Stimulated activated naive CD4-positive, alpha-beta T cell (primary cell): Measurements from ENCODE around the gene EVPL.
A peak's percentile ranks its signal among the peaks of the same experiment; 100 is the strongest.
"Not testable (repeated sequence)": the region's sequence is repeated elsewhere in the genome, so short reads cannot be mapped to it uniquely, and the experiment has no call there.

ENCODE experiments used
- DNase-seq, 6 experiments: peaks; one replicate each; lab custom pipeline; 2025; lab: John Stamatoyannopoulos, UW

The EVPL gene

GRCh38 chr17:76027159-76027839 is at the start of gene EVPL:
Gene EVPL, minus strand, starts transcription at chr17:76027306. Its CDS starts 108 bp downstream, at chr17:76027198.
- no peak for DNase-seq

- DNase-seq, result peak in 2 of 6 experiments; percentile 27 to 45
These were observed 49.1 kb upstream of the EVPL start for GRCh38 chr17:76076146-76076764.

- peak in 2 of 6 experiments; percentile 33 to 48 for DNase-seq
These were observed 48.4 kb upstream of the EVPL start for GRCh38 chr17:76075364-76076145.

GRCh38 chr17:76074390-76075363 is 47.6 kb upstream of the EVPL start, which contains the start of gene GALR2:
Gene GALR2, plus strand, starts transcription at chr17:76074781. Its CDS starts 103 bp downstream, at chr17:76074884.
- DNase-seq, result peak in 1 of 6 experiments; percentile 53

GRCh38 chr17:76072148-76072858 is 45.2 kb upstream of the EVPL start, which contains the start of gene SRP68:
Gene SRP68, minus strand, starts transcription at chr17:76072517. Its CDS starts 26 bp downstream, at chr17:76072491.
- DNase-seq, result peak; percentile 59 to 80 (median 68)

GRCh38 chr17:76071531-76072147 is 44.5 kb upstream of the EVPL start:
- DNase-seq, result peak in 2 of 6 experiments; percentile 29 to 59

- no peak for DNase-seq
These were observed 38.7 kb upstream of the EVPL start for GRCh38 chr17:76065775-76066174.

GRCh38 chr17:76063875-76064546 is 36.9 kb upstream of the EVPL start:
- DNase-seq, result peak in 3 of 6 experiments; percentile 36 to 45 (median 42)

- DNase-seq, result not testable (repeated sequence)
These were observed 31.2 kb upstream of the EVPL start for GRCh38 chr17:76058264-76058663.

- no peak for DNase-seq
These were observed 29.8 kb upstream of the EVPL start for GRCh38 chr17:76056882-76057281.

- no peak for DNase-seq
These were observed 27.0 kb upstream of the EVPL start for GRCh38 chr17:76054112-76054476.

GRCh38 chr17:76053246-76054111 is 26.4 kb upstream of the EVPL start:
- no peak for DNase-seq

- no peak for DNase-seq
These were observed 24.5 kb upstream of the EVPL start for GRCh38 chr17:76051561-76051960.

GRCh38 chr17:76050538-76051467 is 23.7 kb upstream of the EVPL start:
- no peak for DNase-seq

- DNase-seq, result no peak
These were observed 22.9 kb upstream of the EVPL start for GRCh38 chr17:76049836-76050537.

GRCh38 chr17:76049239-76049638 is 22.1 kb upstream of the EVPL start:
- DNase-seq, result no peak

GRCh38 chr17:76048711-76049110 is 21.6 kb upstream of the EVPL start:
- DNase-seq, result peak in 3 of 6 experiments; percentile 11 to 19 (median 14)
